C4-2B (cell line): Measurements from ENCODE around the gene TTLL6.
A peak's percentile ranks its signal among the peaks of the same experiment; 100 is the strongest.
"Not testable (repeated sequence)": the region's sequence is repeated elsewhere in the genome, so short reads cannot be mapped to it uniquely, and the experiment has no call there.

ENCODE experiments used
- H3K27ac ChIP-seq: fragments of 450-650 bp; 2 replicates; pipeline ENCODE4 v1.5.1; 2017
- CTCF ChIP-seq: fragments of 450-650 bp; conservative IDR thresholded peaks from 2 replicates; pipeline ENCODE4 v1.5.1; 2017; ENCODE audit warnings: mild to moderate bottlenecking
- ZFX ChIP-seq: fragments of 450-650 bp; IDR thresholded peaks from 2 replicates; pipeline ENCODE4 v1.6.1; 2017

The TTLL6 gene

GRCh38 chr17:48843187-48843900 is 26.3 kb upstream of the TTLL6 start:
- H3K27ac ChIP-seq: no peak overlapping the region
- TF ChIP-seq ZFX (no peak), CTCF (no peak)

DNA sequence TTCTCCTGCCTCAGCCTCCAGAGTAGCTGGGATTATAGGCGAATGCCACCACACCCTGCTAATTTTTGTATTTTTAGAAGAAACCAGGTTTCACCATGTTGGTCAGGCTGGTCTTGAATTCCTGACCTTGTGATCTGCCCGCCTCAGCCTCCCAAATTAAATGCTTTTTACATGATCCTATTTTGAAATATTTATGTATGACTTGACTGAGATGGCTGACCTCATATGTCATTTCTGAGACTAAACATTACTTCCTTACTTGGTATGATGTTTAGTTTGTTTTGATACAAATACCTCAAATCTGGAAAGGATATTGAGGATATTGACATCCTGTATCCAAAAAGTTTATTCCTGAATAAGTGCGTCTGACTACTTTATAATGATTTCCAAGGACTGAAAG is 25.7 kb upstream of the TTLL6 start:
- no peak overlapping the region for H3K27ac ChIP-seq
- TF ChIP-seq ZFX (no peak), CTCF (no peak)

- H3K27ac ChIP-seq: no peak overlapping the region
- TF ChIP-seq CTCF (no peak), ZFX (no peak)
Measured at GRCh38 chr17:48841395-48841831, 24.4 kb upstream of the TTLL6 start.

DNA sequence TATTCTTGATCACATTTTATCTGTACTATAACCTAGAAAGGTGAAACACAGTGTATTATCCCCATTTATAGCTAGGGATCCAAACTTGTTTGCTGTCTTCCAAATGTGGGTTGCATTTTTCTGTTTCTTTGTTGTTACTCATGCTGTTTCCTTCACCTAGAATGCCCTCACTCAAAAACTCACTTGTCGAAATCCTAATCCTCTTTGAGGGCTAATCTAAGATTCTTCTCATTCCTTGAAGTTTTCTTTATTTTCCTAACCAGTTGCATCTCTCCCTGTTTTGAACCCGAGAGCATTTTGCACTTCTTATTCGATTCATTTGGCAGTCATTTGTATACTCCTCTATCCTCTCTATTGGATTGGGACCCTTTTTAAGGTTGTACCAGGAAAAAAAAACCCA is 23.4 kb upstream of the TTLL6 start:
- H3K27ac ChIP-seq: no peak overlapping the region
- TF ChIP-seq CTCF (no peak), ZFX (no peak)

GRCh38 chr17:48837458-48837857 is 20.4 kb upstream of the TTLL6 start:
- not testable (repeated sequence) for H3K27ac ChIP-seq

DNA sequence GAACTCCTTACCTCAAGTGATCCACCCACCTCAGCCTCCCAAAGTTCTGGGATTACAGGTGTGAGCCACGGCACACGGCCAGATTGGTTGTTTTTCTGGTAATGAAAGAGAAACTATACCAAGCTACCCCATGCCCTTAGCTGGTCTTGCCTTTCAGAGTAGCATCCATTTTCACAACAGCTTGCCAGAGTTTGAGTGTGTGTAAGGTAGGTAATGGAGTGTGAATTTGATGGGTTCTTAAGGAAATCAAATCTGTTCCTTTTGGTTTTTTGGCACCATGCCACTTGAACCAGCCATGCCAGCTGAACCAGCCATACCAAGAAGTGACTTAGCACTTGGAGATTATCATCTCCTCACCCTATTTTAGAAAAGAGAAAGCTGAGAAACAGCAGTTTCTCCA is 18.9 kb upstream of the TTLL6 start:
- TF ChIP-seq CTCF (no peak), ZFX (no peak)
- peak overlapping the region; percentile 20; the same call in 1 of the 2 replicates for H3K27ac ChIP-seq

DNA sequence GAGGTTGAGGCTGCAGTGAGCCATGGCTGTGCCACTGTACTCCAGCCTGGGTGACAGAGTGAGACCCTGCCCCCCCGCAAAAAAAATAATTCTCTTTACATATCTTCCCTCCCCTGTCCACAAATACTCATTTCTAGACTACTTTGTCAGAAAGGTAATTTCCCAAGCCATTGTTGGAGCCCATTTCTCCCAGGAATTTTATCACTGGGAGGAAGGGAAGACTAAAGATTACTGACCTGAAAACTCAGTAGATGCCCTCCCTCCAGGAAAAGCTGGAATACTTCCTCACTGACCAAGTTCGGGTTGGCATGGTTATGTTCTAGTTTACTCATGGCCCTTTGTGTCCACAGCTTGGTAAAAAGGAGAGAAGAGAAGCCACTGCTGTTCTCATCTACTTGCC is 17.9 kb upstream of the TTLL6 start:
- no peak overlapping the region for H3K27ac ChIP-seq
- TF ChIP-seq CTCF (no peak), ZFX (no peak)

DNA sequence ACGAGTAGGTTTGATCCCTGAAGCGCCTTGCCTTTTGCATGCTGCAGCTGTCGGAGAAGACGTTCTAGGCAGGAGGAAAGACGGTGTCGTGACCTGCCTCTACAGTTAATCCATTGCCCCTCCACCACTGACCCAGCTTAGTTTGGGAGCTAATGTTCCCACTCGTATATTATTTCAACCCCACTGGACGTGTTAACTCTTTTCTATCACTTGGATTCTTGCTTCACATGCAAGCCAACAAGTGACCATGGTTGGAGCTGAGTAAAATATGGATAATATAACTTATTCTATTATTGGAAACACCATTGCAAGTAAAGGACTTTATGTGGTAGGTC is 14.5 kb upstream of the TTLL6 start:
- peak overlapping the region; percentile 77 for H3K27ac ChIP-seq
- TF ChIP-seq ZFX (no peak), CTCF (no peak)
